GM18508 (cell line): ENCODE data around the gene FERMT2.

Experiments used
- ATAC-seq: cut with Tn5 transposase; IDR thresholded peaks from one replicate; pipeline ENCODE4 v1.9.1; 2021; ENCODE audit warnings: moderate number of reproducible peaks; ENCODE audit not compliant: insufficient read depth, unreplicated experiment

The FERMT2 gene

GRCh38 chr14:52950898-52951680, at the start of gene FERMT2:
Gene FERMT2 (minus strand): TSS chr14:52951050. CDS start chr14:52950568, 482 bp downstream.
- no peak for ATAC-seq

GRCh38 chr14:52998376-52999015, 47.6 kb upstream of the FERMT2 start:
- no peak for ATAC-seq

- ATAC-seq: no peak
Observed at GRCh38 chr14:52996493-52996892, 45.6 kb upstream of the FERMT2 start.

- no peak for ATAC-seq
Observed at GRCh38 chr14:52995998-52996397, 45.1 kb upstream of the FERMT2 start.

- no peak for ATAC-seq
Observed at GRCh38 chr14:52992236-52992870, 41.5 kb upstream of the FERMT2 start.

GRCh38 chr14:52988139-52988538, 37.3 kb upstream of the FERMT2 start:
- no peak for ATAC-seq

GRCh38 chr14:52987514-52987913, 36.7 kb upstream of the FERMT2 start:
- ATAC-seq: no peak

- ATAC-seq: no peak
Observed at GRCh38 chr14:52987042-52987441, 36.2 kb upstream of the FERMT2 start.

GRCh38 chr14:52977798-52978197, 26.9 kb upstream of the FERMT2 start:
- no peak for ATAC-seq

GRCh38 chr14:52974406-52974805, 23.6 kb upstream of the FERMT2 start:
- ATAC-seq: no peak

- ATAC-seq: no peak
Observed at GRCh38 chr14:52961060-52961639, 10.3 kb upstream of the FERMT2 start.

- ATAC-seq: no peak
Observed at GRCh38 chr14:52960627-52961026, 9.8 kb upstream of the FERMT2 start.

- no peak for ATAC-seq
Observed at GRCh38 chr14:52954346-52955214, 3.7 kb upstream of the FERMT2 start.

- no peak for ATAC-seq
Observed at GRCh38 chr14:52951681-52952554, 1.1 kb upstream of the FERMT2 start.

- no peak for ATAC-seq
Observed at GRCh38 chr14:52950410-52950897, 396 bp downstream of the FERMT2 start.

GRCh38 chr14:52949711-52950409, 990 bp downstream of the FERMT2 start:
- no peak for ATAC-seq

- no peak for ATAC-seq
Observed at GRCh38 chr14:52949249-52949648, 1.6 kb downstream of the FERMT2 start.

GRCh38 chr14:52948836-52949235, 2.0 kb downstream of the FERMT2 start:
- no peak for ATAC-seq
